Measurements from ENCODE around the gene GNPTAB.
"Not testable (repeated sequence)": the region's sequence is repeated elsewhere in the genome, so short reads cannot be mapped to it uniquely, and the experiment has no call there.

The GNPTAB gene

GRCh38 chr12:101830367-101831325 lies at the start of gene GNPTAB:
Gene GNPTAB (minus strand): TSS chr12:101830959. CDS start chr12:101830675, 284 bp downstream.
- DNase-seq (ENCODE audit: low read depth): peak; percentile 91

DNA sequence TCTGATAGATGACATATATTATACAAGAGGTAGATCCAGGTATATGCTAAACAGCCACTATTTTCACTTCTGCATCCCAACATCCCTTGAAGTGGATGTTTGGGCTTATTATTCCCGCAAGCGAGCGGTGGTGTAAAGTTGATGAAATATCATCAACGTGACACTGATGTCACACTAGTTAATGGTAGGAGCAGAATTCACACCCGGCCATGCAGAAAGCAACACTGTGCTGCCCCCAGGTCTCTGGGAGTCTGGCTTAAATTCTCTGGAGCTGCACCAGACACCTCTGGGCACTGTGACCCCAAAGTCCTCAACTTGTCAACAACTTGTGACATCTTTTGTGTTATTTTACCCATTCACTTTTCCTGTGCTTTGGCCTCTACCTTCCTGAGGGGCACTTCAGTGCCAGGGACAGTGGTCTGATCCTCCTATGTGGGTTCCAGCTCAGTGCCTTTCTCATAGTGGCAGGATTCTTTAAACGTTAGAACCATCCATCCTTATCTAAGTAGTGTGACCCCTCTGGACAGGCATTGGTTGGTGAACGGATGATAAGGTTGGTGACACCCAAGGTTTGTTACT lies 47.6 kb upstream of the GNPTAB start:
- no peak for DNase-seq (ENCODE audit: low read depth)

DNA sequence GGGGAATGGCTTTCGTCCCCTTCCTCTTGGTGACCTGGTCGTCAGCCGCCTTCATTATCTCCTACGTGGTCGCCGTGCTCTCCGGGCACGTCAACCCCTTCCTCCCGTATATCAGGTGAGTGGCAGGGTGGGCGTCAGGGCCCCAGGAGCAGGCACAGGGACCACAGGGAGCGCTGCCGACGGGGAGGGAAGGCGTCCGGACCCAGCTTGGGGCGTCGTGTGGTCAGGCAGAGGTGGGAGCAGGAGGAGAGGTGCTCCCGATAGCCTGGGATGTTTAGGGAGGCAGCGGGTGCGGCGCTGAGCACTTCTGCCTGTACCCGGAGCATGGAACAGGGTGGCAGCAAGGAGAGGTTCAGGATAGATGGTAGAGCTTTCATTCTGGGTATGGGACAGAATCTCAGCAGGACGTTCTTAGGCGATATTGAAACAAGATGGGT lies 47.1 kb upstream of the GNPTAB start:
- DNase-seq (ENCODE audit: low read depth): no peak

GRCh38 chr12:101876861-101877805 lies 46.4 kb upstream of the GNPTAB start, which contains the start of gene DRAM1:
Gene DRAM1 (plus strand): TSS chr12:101877580. CDS start chr12:101877790, 210 bp downstream.
- peak; percentile 70 for DNase-seq (ENCODE audit: low read depth)

- DNase-seq (ENCODE audit: low read depth): no peak
Measured at GRCh38 chr12:101876322-101876860, 45.6 kb upstream of the GNPTAB start.

DNA sequence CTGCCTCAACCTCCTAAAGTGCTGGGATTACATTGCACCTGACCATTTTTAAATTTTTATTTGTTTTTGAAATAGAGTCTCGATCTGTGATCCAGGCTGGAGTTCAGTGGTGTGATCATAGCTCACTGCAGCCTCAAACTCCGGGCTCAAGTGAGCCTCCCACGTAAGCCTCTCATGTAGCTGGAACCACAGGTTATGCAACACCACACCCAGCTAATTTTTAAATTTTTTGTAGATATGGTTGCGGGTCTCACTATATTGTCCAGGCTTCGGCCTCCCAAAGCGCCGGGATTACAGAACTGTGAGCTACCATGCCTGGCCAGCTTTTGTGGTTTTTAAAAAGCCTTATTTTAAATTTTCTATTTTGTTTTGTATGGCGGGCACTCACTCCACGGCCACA lies 44.4 kb upstream of the GNPTAB start:
- no peak for DNase-seq (ENCODE audit: low read depth)

DNA sequence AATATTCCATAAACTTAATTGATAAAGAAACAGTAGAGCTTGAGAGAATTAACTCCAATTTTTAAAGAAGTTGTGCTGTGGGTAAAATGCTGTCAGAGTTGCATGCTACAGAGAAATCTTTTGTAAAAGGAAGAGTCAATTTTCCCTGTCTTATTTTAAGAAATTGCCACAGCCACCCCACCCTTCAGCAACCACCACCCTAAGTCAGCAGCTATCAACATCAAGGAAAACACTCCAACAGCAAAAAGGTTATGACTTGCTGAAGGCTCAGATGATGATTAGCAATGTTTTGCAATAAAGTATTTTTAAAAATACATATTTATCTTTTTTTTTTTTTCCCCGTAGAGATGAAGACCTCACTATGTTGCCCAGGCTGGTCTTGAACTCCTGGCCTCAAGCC lies 40.2 kb upstream of the GNPTAB start:
- no peak for DNase-seq (ENCODE audit: low read depth)

GRCh38 chr12:101867619-101868018 lies 36.9 kb upstream of the GNPTAB start:
- DNase-seq (ENCODE audit: low read depth): not testable (repeated sequence)

DNA sequence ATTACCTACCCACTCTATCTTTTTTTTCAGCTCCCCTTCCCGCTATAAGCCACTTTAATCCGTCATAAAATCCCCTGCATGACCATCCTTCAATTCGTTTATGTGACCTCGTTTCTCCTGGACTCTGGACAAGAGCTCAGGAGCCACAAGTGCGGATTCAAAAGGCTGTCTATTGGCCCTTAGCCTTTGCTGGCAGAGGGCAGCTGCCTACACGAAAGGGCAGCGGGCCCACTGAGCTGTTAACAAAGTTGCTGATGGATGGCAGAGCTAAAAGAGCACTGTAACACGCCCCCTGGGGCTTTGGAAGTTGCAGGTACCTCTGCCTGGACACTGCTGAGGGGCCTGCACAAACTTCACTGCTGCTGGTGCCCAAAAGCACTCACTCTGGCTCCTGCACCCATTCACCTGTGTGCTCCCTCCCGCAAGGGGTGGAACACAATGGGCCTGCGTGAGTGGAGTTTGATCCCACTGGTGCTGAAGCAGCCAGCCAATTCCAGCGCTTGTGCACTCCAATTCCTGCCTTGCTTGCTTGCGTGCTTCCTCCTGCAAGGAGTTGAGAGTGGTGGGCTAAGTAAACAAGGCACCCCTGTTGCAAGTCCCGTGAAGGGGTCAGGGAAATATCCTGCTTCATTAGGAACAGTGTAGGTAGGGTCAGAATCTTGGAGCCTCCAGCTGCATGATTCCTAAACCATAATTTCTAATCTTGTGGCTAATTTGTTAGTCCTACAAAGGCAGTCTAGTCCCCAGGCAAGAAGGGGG lies 36.0 kb upstream of the GNPTAB start:
- DNase-seq (ENCODE audit: low read depth): no peak

DNA sequence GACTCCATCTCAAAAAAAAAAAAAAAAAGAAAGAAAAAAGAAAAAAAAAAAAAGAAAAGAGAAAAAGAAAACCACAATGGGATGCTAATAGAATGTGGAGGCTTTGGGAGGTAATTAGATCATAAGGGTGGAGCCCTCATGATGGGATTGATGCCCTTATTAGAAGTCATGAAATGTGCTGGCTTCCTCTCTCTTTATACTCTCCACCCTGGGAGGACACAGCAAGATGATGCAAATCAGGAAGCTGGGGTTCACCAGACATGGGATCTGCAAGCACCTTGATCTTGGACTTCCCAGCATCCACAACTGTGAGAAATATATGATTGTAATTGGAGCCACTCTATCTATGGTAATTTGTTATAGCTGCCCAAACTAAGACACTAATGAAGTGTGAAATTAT lies 33.2 kb upstream of the GNPTAB start:
- DNase-seq (ENCODE audit: low read depth): no peak

GRCh38 chr12:101862245-101862644 lies 31.5 kb upstream of the GNPTAB start:
- DNase-seq (ENCODE audit: low read depth): no peak

DNA sequence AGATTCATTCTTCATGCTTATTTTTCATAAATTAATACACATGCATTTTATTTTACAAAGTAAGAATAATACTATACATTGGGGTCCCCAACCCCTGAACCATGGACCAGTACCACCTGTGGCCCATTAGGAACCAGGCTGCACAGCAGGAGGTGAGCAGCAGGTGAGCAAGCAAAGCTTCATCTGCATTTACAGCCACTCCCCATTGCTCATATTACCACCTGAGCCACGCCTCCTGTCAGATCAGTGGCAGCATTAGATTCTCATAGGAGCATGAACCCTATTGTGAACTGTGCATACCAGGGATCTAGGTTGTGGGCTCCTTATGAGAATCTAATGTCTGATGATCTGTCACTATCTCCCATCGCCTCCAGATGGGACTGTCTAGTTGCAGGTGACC lies 30.9 kb upstream of the GNPTAB start:
- not testable (repeated sequence) for DNase-seq (ENCODE audit: low read depth)

DNA sequence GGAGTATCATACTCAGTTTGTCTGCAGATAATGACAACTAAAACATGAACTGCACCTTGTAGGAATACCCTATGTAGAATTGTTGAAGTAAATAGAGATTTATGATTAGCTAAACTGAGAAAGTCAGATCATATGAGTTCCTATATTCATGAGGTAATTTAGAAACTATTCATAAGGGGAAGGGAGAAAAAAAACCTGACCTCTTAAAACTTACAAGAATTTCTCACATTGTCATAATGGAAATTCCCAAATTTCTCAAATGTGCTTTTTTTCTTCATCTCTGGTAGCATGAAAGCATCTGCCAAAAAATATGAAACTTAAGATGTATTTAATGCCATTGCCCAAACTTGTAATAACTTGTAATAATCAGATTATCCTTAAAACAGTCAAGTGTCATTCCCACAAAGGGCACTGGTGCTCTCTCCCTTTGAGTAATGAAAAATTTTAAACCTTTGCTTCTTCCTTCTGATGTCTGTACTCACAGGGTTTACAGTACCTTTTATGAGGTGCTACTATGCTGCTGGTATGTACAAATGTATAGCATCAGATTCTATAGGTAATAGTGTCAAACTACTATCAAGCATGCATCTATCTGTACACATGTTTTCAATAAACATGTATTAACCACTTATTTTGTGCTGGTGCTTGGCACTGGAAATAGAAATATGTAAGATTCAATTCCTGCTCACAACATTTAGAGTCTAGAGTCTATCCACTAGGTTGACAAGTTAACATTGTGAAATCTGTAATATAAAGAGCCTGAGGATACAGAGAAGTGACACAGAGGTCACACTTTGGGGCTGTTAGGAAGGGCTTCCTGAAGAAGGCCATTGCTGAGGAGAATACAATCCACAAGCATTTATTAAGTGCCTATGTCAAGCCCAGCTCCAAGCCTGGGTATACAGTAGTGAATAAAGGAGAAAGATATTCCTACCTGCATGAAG lies 29.2 kb upstream of the GNPTAB start:
- no peak for DNase-seq (ENCODE audit: low read depth)

GRCh38 chr12:101858361-101858760 lies 27.6 kb upstream of the GNPTAB start:
- DNase-seq (ENCODE audit: low read depth): no peak

GRCh38 chr12:101857043-101857558 lies 26.3 kb upstream of the GNPTAB start:
- DNase-seq (ENCODE audit: low read depth): no peak

GRCh38 chr12:101856614-101857013 lies 25.9 kb upstream of the GNPTAB start:
- DNase-seq (ENCODE audit: low read depth): not testable (repeated sequence)

DNA sequence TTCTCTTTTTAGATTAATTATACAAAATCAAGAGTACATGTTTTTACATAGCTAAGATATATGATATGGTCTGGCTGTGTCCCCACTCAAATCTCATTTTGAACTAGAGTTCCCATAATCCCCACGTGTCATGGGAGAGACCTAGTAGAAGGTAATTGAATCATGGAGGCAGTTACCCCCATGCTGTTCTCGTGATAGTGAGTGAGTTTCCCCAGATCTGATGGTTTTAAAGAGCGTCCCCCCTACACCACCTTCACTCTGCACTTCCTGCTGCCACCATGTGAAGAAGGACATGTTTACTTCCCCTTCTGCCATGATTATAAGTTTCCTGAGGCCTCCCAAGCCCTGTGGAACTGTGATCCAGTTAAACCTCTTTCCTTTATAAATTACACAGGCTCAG lies 25.2 kb upstream of the GNPTAB start:
- no peak for DNase-seq (ENCODE audit: low read depth)

DNA sequence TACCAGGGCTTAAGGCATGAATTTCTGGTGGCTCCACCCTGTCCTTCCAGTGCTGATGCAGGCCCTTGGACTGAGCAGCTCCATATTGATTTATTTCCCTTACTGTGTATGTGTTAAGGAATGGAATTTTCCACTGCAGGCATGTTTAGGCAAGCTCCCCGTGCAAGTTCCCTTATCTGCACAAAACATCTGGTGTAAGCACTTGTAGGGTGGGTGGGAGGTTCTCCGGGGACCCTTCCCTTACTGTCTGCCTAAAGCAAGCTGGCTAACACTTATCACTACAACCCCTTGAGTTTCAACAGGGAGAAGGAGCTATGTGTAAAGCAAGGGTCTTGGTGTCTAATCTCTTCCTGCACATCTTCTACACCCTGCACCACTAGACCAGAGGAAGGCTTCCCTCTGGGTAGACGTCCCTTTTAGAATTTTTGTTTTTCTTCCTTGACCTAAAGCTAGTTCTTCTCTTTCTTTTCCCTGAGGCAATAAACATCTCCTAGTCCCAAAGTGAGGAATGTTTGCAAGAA lies 24.7 kb upstream of the GNPTAB start:
- DNase-seq (ENCODE audit: low read depth): no peak

DNA sequence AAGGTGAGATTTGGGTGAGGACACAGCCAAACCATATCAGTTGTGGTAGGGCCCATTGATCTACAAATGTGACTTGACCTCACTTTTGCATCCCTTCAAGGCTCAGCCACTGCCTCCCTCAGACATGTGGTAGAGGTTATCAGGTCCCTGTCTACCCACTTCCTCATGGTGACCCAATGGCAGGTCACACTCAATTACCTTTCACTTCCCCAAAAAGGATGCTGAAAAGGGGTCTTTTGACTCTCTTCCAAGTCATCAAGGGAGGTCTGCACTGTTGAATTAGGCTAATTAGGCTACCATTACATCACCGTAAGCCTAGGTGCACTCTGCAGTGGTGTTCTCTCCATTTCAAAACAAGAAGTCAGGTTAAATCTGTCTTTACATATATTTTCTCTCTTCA lies 24.0 kb upstream of the GNPTAB start:
- DNase-seq (ENCODE audit: low read depth): no peak

Measured in stimulated activated CD8-positive, alpha-beta memory T cell treated with anti-CD3 and anti-CD28 coated beads, Interleukin-4, amount 100 ng/mL, for 24 hours (primary cell).